ENCODE data around the gene TBPL1. TPM values are rescaled to one million over a fixed set of nuclear protein-coding genes. Genes with fewer than 3 reads are reported as not detected.
"Not testable (repeated sequence)": the region's sequence is repeated elsewhere in the genome, so short reads cannot be mapped to it uniquely, and the experiment has no call there.

Gene TBPL1
- total and polyA plus RNA-seq, 4 donors = 5.4 to 34.6 (median 11.5) TPM

- H3K9ac ChIP-seq (ENCODE audit: low read depth in 1 of 2, low read length in 2 of 2); H3K4me3 ChIP-seq (ENCODE audit: low read depth in 1 of 3, low read length in 3 of 3); H3K27ac ChIP-seq (ENCODE audit: low read depth in 1 of 2, low read length in 2 of 2); H3K9me3 ChIP-seq (ENCODE audit: control insufficient read depth in 4 of 4, low read length in 3 of 4); DNase-seq (ENCODE audit: low spot score); H3K27me3 ChIP-seq (ENCODE audit: control insufficient read depth in 4 of 4, insufficient read depth in 4 of 4, low read length in 3 of 4): not testable (repeated sequence)
- WGBS = 77% methylated on average over 7 of the region's 7 CpGs
- H3K4me1 ChIP-seq (ENCODE audit: control insufficient read depth in 4 of 4, insufficient read depth in 4 of 4, low read length in 3 of 4) = peaks cover 0 to 16% (median 2%) of the 10 kb centered on the region in 4 donors
- H3K36me3 ChIP-seq (ENCODE audit: control insufficient read depth in 4 of 4, insufficient read depth in 3 of 4, low read depth in 1 of 4, low read length in 3 of 4) = peaks cover 0 to 10% (median 4%) of the 10 kb centered on the region in 4 donors
- TF ChIP-seq HNF4A (conservative IDR thresholded peaks at IDR 0.05) = peak; percentile 71 to 91
- peak; percentile 60 for TF ChIP-seq HNF4G (IDR thresholded peaks at IDR 0.05)
- TF ChIP-seq SP1 (IDR thresholded peaks at IDR 0.05) = peak; percentile 29
Measured at GRCh38 chr6:133979269-133979963, 26.4 kb downstream of the TBPL1 start.

DNA sequence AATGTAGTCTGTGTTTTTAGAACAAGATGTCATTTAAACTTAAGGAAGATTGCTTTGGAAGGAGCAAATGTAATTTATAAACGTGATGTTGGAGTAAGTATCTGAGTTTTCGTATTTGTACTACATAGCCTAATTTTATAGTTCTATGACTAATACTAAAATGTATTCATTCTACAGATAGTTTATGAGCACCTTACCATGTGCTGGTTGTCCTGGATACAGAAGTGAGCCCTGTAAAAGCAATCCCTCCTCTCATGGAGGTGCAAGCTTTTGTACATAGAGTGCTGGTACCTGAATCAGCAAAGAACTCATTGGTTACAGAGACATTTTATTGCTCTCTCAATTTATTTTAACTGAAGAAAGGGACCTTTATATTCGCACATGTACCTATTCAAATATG, 27.1 kb downstream of the TBPL1 start:
- H3K4me3 ChIP-seq (ENCODE audit: low read depth in 1 of 3, low read length in 3 of 3) = no peak overlapping the region
- DNase-seq (ENCODE audit: low spot score) = no peak
- WGBS = 96% methylated on average over 3 of the region's 3 CpGs
- H3K9ac ChIP-seq (ENCODE audit: low read depth in 1 of 2, low read length in 2 of 2) = no peak overlapping the region
- TF ChIP-seq FOXA1 (IDR thresholded peaks at IDR 0.05) (no peak), ZBTB33 (IDR thresholded peaks at IDR 0.05) (no peak), SP1 (IDR thresholded peaks at IDR 0.05) (no peak), NR2F2 (IDR thresholded peaks at IDR 0.05) (no peak), RXRA (IDR thresholded peaks at IDR 0.05) (no peak), FOXA2 (IDR thresholded peaks at IDR 0.05) (no peak), HNF4A (conservative IDR thresholded peaks at IDR 0.05) (no peak), TAF1 (conservative IDR thresholded peaks at IDR 0.05) (no peak), REST (IDR thresholded peaks at IDR 0.05) (no peak), HNF4G (IDR thresholded peaks at IDR 0.05) (no peak), RAD21 (IDR thresholded peaks at IDR 0.05) (no peak), GABPA (IDR thresholded peaks at IDR 0.05 in 1 of 2, conservative IDR thresholded peaks at IDR 0.05 in 1 of 2) (no peak), EGR1 (IDR thresholded peaks at IDR 0.05; ENCODE audit: low read depth in 2 of 2) (no peak), JUND (IDR thresholded peaks at IDR 0.05) (no peak), YY1 (IDR thresholded peaks at IDR 0.05) (no peak), CTCF (IDR thresholded peaks at IDR 0.05; ENCODE audit: low read depth, low read length, missing input control) (no peak), MAX (IDR thresholded peaks at IDR 0.05) (no peak)
- TF ChIP-seq, protein P1, sequence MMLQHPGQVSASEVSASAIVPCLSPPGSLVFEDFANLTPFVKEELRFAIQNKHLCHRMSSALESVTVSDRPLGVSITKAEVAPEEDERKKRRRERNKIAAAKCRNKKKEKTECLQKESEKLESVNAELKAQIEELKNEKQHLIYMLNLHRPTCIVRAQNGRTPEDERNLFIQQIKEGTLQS (IDR thresholded peaks at IDR 0.05) = no peak
- no peak overlapping the region for H3K27ac ChIP-seq (ENCODE audit: low read depth in 1 of 2, low read length in 2 of 2)
- no peaks in the 10 kb centered on the region for H3K9me3 ChIP-seq (ENCODE audit: control insufficient read depth in 4 of 4, low read length in 3 of 4)
- peaks cover 0 to 16% (median 2%) of the 10 kb centered on the region in 4 donors for H3K4me1 ChIP-seq (ENCODE audit: control insufficient read depth in 4 of 4, insufficient read depth in 4 of 4, low read length in 3 of 4)
- H3K36me3 ChIP-seq (ENCODE audit: control insufficient read depth in 4 of 4, insufficient read depth in 3 of 4, low read depth in 1 of 4, low read length in 3 of 4) = peaks cover 0 to 15% (median 4%) of the 10 kb centered on the region in 4 donors
- no peaks in the 10 kb centered on the region for H3K27me3 ChIP-seq (ENCODE audit: control insufficient read depth in 4 of 4, insufficient read depth in 4 of 4, low read length in 3 of 4)

Data from liver (tissue), 9 donors.